GM10266 (cell line): Measurements from ENCODE around the gene INPP5F.

Experiments used
- DNase-seq: peaks from one replicate; pipeline ENCODE4 v3.0.0; 2012; ENCODE audit errors: extremely low spot score
- CTCF ChIP-seq: IDR thresholded peaks from 2 replicates; pipeline ENCODE4 v1.5.1; 2012; ENCODE audit warnings: mild to moderate bottlenecking, low read depth; ENCODE audit not compliant: control insufficient read depth, insufficient read depth; ENCODE audit errors: missing control alignments

The INPP5F gene

GRCh38 chr10:119725828-119726675 lies at the start of gene INPP5F:
TSS of gene INPP5F (plus strand) at chr10:119726050. CDS start at chr10:119726263, 213 bp downstream.
- peak; percentile 37 for TF ChIP-seq CTCF
- DNase-seq: peak; percentile 100

- no peak for TF ChIP-seq CTCF
- no peak for DNase-seq
Measured at GRCh38 chr10:119677126-119677525, 48.7 kb upstream of the INPP5F start.

GRCh38 chr10:119677904-119678755 lies 47.7 kb upstream of the INPP5F start:
- no peak for TF ChIP-seq CTCF
- no peak for DNase-seq

- TF ChIP-seq CTCF: no peak
- no peak for DNase-seq
Measured at GRCh38 chr10:119679480-119679829, 46.4 kb upstream of the INPP5F start.

- no peak for DNase-seq
- no peak for TF ChIP-seq CTCF
Measured at GRCh38 chr10:119680050-119680449, 45.8 kb upstream of the INPP5F start.

GRCh38 chr10:119680650-119681081 lies 45.2 kb upstream of the INPP5F start:
- no peak for TF ChIP-seq CTCF
- no peak for DNase-seq
